GM19035 (cell line): Measurements from ENCODE around the gene NPAS1.

Experiments
- ATAC-seq: cut with Tn5 transposase; IDR thresholded peaks from one replicate; pipeline ENCODE4 v1.9.1; 2021; ENCODE audit not compliant: unreplicated experiment

The NPAS1 gene, protein sequence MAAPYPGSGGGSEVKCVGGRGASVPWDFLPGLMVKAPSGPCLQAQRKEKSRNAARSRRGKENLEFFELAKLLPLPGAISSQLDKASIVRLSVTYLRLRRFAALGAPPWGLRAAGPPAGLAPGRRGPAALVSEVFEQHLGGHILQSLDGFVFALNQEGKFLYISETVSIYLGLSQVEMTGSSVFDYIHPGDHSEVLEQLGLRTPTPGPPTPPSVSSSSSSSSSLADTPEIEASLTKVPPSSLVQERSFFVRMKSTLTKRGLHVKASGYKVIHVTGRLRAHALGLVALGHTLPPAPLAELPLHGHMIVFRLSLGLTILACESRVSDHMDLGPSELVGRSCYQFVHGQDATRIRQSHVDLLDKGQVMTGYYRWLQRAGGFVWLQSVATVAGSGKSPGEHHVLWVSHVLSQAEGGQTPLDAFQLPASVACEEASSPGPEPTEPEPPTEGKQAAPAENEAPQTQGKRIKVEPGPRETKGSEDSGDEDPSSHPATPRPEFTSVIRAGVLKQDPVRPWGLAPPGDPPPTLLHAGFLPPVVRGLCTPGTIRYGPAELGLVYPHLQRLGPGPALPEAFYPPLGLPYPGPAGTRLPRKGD

GRCh38 chr19:47019431-47020041 is at the start of gene NPAS1:
TSS of gene NPAS1 (plus strand) at chr19:47019837. CDS start at chr19:47021048, 1,211 bp downstream.
- no peak for ATAC-seq

GRCh38 chr19:46970815-46971214 is 48.8 kb upstream of the NPAS1 start:
- no peak for ATAC-seq

GRCh38 chr19:46972311-46972710 is 47.3 kb upstream of the NPAS1 start:
- ATAC-seq = no peak

DNA sequence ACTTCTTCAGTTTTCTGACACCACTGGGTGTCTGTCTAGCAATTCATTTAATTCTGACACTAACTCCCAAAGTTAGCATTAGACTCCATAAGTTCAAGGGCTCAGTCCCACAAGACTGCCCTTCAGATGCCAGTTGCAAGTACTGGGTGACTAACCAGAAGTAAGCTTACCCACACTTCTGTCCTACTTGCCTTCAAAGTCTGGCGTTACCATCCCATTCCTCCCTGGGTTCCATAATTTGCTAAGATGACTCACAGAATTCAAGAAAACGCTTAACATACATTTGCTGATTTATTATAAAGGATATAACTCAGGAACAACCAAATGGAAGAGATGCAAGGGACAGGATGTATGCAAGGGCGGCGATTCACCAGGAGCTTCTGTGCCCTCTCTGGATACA is 45.5 kb upstream of the NPAS1 start:
- no peak for ATAC-seq

GRCh38 chr19:46975011-46975924 is 44.4 kb upstream of the NPAS1 start:
- ATAC-seq = no peak

GRCh38 chr19:46975925-46976782 is 43.5 kb upstream of the NPAS1 start:
- ATAC-seq = no peak

DNA sequence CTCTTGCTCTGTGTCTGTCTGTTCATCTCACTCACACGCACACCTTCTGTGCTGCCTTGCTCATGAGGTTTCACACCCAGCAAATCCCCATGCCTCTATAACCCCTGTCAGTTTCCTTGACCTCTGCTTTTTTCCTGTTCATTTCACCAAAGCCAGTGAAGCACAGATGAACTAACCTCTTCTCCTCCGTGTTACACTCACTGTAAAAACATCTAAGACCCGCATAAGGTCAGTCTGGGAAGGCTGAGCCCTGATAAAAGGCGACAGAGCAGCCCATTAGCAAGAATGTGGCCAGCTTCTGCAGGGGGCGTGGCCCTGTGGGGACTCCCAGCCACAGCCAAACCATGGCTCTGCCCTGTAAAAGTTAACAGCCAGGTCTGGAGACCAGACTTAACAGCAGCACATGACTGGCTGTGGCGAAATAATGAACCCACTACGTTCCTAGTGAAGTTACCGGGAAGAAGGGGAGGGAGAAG is 42.8 kb upstream of the NPAS1 start:
- no peak for ATAC-seq

DNA sequence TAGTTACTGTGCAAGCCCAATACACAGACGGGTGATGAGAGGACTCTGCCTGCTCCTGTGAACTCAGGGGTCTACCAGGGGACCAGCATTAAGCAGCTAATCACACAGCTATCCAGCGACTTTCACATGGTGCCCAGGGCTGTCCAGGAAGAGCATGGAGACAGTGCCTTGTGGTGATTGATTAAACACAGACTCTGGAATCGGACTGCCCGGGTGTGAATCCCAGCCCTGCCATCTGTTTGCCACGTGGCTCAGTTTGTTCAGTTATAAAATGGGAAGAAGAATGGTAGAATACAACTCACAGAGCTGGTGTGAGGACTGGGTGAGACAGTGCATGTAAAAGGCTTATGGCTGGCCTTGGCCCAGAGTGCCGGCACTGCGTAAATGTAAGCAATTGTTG is 42.1 kb upstream of the NPAS1 start:
- no peak for ATAC-seq

DNA sequence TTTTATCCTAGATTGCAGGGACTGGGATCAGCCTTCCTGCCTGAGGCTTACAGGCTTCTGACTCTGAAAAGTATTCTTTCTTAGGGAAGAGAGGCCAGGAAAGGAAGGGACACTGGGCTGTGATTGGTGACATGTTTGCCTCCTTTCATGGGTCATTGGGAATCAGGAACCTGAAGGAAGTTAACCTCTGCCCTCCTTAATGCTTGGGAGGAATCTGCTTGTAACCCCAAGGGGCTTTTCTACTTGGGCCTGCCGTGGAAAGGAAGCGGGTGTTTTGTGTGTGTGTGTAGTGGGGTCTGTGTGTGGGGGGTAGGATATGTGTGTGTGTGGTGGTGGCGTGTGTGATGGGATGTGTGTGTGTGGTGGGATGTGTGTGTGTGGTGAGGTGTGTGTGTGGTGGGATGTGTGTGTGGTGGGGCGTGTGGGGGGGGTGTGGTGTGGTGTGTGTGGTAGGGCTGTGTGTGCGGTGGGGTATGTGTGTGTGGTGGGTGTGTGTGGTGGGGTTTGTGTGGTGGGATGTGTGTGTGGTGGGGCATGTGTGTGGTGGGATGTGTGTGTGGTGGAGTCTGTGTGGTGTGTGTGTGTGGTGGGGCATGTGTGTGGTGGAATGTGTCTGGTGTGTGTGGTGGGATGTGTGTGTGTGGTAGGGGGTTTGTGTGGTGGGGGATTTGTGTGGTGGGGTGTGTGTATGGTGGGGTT is 41.3 kb upstream of the NPAS1 start:
- ATAC-seq = no peak

DNA sequence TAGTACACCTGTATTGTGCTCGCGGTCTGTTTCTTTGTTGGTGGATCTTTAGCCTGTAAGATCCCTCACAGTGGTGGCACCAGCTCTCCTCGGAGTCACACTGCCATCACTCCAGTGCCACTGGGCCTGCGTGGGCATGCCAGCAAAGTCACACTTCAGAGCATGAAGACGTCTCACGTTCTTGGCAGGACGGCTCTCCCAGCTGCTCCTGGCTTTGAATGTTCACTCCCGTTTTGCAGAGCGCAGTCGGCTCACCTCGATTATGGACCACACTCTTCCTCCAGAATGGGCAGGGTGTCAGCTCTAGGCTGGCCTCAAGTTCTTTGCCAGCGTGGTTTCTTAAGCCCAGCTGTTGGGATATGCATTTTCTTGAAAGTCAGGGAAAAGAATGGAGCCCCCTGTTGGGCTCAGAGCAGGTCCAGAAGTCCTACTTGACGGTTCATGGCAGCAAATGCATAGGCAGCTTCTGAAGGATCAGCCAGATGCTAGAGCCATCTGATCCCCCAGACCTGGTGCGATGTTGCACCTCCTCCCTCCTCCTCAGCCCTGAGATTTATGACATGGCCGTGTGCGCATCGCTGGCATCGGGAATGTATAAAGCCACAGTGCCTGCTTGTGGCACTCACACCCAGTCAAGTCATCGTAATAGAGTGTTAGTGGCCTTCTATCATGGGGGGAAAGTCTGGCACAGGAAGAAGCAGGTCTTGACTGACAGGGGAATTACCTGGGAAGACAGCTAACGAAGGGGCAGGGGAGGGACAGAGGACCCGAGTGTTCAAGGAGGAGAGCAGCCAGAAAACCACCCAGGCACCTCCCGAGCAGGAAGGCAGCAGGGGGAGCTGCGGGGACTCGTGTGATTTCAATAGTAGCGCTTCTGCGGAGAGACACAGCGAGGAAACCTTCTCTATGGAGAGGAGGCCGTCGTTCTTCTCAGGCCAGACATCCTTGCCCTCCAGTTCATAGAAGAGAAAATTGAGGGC is 40.2 kb upstream of the NPAS1 start:
- no peak for ATAC-seq

DNA sequence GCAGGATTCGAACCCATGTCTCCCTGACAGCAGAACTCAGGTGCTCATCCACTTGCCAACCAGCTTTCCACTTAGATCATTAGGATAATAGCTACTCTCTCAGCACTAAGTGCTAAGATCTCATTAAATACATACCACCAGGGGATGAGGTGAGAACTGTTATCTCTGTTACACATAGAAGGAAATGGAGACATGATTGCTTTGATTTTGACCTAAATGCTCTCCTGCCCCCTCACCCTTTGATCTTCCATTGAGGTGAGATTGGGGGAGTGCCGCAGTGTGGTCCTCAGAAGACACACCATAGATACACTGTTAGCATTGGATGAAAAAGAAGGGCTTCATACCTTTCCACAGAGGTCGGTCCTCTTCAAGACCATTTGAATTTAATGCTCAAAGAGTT is 38.9 kb upstream of the NPAS1 start:
- no peak for ATAC-seq

- no peak for ATAC-seq
These were observed 38.2 kb upstream of the NPAS1 start for GRCh38 chr19:46981286-46981945.

- no peak for ATAC-seq
These were observed 36.5 kb upstream of the NPAS1 start for GRCh38 chr19:46983097-46983496.

DNA sequence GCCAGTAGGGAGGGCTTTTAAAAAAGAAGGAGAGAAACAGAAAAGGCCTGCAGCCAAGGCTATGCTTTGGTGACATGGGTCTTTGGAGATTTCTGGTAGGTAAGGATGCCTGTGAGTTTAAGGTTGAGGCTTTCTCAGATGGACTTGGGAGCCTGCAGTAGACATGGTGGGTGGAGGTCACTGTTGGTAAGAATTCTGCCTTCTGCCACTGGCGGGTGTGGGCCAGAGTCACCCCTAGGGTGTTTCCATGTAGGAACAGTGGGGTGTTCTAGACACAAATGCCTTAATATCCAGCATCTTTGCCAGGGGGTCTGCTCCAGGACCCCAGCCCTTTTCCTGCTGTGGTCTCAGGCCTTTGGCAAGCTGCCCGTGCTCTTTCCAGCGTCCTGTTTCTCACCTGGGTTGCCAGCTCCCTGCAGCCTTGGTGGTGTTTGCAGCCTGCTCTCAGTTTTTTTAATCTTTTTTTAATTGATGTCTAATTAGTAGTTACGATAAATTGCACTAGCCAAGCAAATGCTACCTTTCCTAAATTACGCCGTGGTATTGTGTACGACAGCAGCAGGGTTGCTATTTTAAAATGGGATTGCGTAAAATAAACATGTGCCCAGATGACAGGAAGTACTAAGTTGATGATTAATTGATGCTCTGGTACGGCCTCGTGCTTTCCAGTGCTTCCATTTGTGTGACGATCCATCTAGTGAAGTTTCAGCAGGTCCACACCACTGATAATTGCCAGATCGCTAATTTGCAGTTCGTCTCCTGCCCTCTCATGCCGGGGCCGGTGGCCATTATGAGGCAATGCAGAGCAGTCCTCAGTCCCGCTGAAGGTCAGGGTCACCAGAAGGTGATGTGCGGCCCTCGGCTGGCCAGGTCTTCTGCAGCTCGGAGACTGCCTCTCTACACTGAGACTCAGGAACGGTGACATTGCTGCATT is 35.3 kb upstream of the NPAS1 start:
- ATAC-seq = no peak

GRCh38 chr19:46985542-46986415 is 33.9 kb upstream of the NPAS1 start:
- ATAC-seq = no peak
